ENCODE results near the gene AKAP9.

AKAP9 gene

DNA sequence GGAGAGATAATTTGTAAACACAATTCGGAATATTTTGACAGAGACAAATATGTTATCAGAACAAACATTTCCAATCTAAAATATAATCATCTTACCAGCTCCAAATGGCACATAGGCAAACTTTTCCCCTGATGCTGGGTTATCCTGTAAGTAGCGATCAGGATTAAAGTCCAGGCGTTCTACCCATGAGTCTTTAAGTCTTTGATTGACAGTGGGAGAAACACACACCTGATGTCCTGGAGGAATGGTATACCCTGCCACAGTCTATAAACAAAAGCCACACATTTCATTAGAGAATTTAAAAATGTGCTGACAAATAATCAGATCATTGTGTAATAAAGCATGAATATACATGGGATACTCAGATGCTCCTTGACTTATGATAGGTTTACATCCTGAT, 176.3 kb downstream of the AKAP9 start:
- peaks cover 91% of the 10 kb centered on the region for H3K36me3 Mint-ChIP-seq (ENCODE audit: low read depth)
- no peak overlapping the region for H3K4me3 Mint-ChIP-seq
- no peak overlapping the region for H3K27ac Mint-ChIP-seq
- H3K27me3 Mint-ChIP-seq (ENCODE audit: low read depth, poor library complexity): no peaks in the 10 kb centered on the region
- DNase-seq: no peak
- TF ChIP-seq, protein P1, sequence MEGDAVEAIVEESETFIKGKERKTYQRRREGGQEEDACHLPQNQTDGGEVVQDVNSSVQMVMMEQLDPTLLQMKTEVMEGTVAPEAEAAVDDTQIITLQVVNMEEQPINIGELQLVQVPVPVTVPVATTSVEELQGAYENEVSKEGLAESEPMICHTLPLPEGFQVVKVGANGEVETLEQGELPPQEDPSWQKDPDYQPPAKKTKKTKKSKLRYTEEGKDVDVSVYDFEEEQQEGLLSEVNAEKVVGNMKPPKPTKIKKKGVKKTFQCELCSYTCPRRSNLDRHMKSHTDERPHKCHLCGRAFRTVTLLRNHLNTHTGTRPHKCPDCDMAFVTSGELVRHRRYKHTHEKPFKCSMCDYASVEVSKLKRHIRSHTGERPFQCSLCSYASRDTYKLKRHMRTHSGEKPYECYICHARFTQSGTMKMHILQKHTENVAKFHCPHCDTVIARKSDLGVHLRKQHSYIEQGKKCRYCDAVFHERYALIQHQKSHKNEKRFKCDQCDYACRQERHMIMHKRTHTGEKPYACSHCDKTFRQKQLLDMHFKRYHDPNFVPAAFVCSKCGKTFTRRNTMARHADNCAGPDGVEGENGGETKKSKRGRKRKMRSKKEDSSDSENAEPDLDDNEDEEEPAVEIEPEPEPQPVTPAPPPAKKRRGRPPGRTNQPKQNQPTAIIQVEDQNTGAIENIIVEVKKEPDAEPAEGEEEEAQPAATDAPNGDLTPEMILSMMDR (IDR thresholded peaks at IDR 0.05): no peak
- H3K9me3 Mint-ChIP-seq: peaks cover 11% of the 10 kb centered on the region
- no peaks in the 10 kb centered on the region for H3K4me1 Mint-ChIP-seq

GRCh38 chr7:92119213-92119759, 178.6 kb downstream of the AKAP9 start:
- Mint-ChIP-seq H3K27ac (peak overlapping the region; percentile 10), H3K27me3 (ENCODE audit: low read depth, poor library complexity) (no peaks in the 10 kb centered on the region), H3K9me3 (peaks cover 19% of the 10 kb centered on the region), H3K36me3 (ENCODE audit: low read depth) (peaks cover 96% of the 10 kb centered on the region), H3K4me3 (no peak overlapping the region), H3K4me1 (no peaks in the 10 kb centered on the region)
- TF ChIP-seq, protein P1 (IDR thresholded peaks at IDR 0.05): no peak
- no peak for DNase-seq

DNA sequence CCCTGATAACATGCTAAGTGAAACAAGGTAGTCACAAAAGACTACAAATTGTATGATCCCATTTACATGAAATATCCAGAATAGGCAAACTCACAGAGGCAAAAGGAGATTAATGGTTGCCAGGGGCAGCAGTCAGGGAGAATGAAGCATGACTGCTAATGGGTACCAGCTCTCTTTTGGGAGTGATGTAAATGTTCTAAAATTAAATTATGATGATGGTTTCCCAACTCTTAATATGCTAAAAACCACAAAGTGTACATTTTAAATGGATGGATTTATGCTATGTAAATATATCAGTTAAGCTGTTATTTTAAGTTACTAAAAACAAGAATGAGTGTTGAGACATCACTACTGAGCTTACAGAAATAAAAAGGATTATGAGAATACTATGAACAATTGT, 181.0 kb downstream of the AKAP9 start:
- TF ChIP-seq, protein P1 (IDR thresholded peaks at IDR 0.05): no peak
- Mint-ChIP-seq H3K36me3 (ENCODE audit: low read depth) (peaks cover 92% of the 10 kb centered on the region), H3K27ac (no peak overlapping the region), H3K9me3 (peaks cover 19% of the 10 kb centered on the region), H3K27me3 (ENCODE audit: low read depth, poor library complexity) (no peaks in the 10 kb centered on the region), H3K4me3 (no peak overlapping the region), H3K4me1 (no peaks in the 10 kb centered on the region)
- no peak for DNase-seq

- peaks cover 46% of the 10 kb centered on the region for H3K36me3 Mint-ChIP-seq (ENCODE audit: low read depth)
- TF ChIP-seq, protein P1 (IDR thresholded peaks at IDR 0.05): no peak
- H3K4me3 Mint-ChIP-seq: peak overlapping the region; percentile 19
- DNase-seq: no peak
- H3K27me3 Mint-ChIP-seq (ENCODE audit: low read depth, poor library complexity): no peaks in the 10 kb centered on the region
- H3K27ac Mint-ChIP-seq: no peak overlapping the region
- H3K9me3 Mint-ChIP-seq: peaks cover 2% of the 10 kb centered on the region
- H3K4me1 Mint-ChIP-seq: peaks cover 47% of the 10 kb centered on the region
Observed at GRCh38 chr7:92131093-92131492, 190.4 kb downstream of the AKAP9 start.

DNA sequence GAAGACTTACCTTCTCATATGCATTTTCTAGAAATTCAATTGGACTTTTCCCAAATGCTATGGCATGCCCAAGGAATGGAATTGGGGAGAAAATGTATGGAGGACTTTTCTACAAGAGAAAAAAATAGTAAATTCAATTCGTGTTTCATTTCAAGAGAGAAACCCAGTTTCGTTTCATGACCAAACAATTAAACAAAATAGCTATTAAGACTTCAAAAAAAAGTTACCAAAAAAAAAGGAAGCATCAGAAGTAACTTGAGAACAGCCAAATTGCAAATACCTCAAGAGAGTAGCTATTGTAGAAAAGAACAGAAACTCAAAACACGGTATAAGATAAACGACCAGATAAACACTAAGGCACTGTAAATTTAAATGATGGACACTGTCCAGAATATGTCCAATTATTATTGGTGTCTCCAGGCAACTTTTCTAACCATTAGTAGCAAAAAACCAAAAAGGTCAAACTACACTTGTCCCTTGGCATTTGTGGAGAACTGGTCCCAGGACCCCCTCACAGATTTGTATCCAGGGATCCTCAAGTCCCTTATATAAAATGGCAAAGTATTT, 191.2 kb downstream of the AKAP9 start:
- no peak for DNase-seq
- Mint-ChIP-seq H3K4me1 (peaks cover 48% of the 10 kb centered on the region), H3K4me3 (peak overlapping the region; percentile 92), H3K36me3 (ENCODE audit: low read depth) (peaks cover 38% of the 10 kb centered on the region), H3K27me3 (ENCODE audit: low read depth, poor library complexity) (no peaks in the 10 kb centered on the region), H3K9me3 (peaks cover 2% of the 10 kb centered on the region), H3K27ac (peak overlapping the region; percentile 29)
- TF ChIP-seq, protein P1 (IDR thresholded peaks at IDR 0.05): no peak

DNA sequence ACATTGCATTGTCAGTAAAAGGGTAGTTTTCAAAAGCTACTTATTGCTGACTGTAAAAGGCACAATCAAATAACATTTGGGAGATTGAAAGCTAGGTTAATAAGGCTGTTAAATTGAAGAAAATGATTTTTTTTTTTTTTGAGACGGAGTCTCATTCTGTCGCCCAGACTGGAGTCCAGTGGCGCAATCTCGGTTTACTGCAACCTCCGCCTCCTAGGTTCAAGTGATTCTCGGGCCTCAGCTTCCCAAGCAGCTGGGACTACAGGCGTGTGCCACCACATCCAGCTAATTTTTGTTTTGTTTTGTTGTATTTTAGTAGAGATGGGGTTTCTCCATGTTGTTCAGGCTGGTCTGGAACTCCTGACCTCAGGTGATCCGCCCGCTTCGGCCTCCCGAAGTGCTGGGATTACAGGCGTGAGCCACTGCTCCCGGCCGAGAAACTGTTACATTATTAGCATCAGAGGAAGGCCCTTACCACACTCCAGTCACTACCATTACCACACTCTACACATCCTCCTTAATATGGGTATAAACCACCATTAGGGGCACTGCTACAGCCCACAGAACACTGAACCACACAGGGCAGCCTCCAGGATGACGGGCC, 192.6 kb downstream of the AKAP9 start:
- H3K4me1 Mint-ChIP-seq: peaks cover 55% of the 10 kb centered on the region
- H3K27me3 Mint-ChIP-seq (ENCODE audit: low read depth, poor library complexity): peaks cover 4% of the 10 kb centered on the region
- no peak for DNase-seq
- peaks cover 25% of the 10 kb centered on the region for H3K36me3 Mint-ChIP-seq (ENCODE audit: low read depth)
- peak overlapping the region; percentile 80 for H3K27ac Mint-ChIP-seq
- peak overlapping the region; percentile 92 for H3K4me3 Mint-ChIP-seq
- peaks cover 9% of the 10 kb centered on the region for H3K9me3 Mint-ChIP-seq
- TF ChIP-seq, protein P1 (IDR thresholded peaks at IDR 0.05): no peak

Data from nephron progenitor cell (in vitro differentiated cells).